Gastrocnemius medialis (tissue), 4 donors: ENCODE measurements around the gene ADGRB3.

Experiments used
- CTCF ChIP-seq, 5 experiments: fragments of 450-650 bp in 3 of 5; fragments of 200-600 bp in 2 of 5; sonication (generic) in 2 of 5; IDR thresholded peaks in 4 of 5; conservative IDR thresholded peaks in 1 of 5; 1 replicate in 4 of 5; 2 replicates in 1 of 5; pipeline ENCODE4 v1.5.1; 2016 to 2019; ENCODE audit warnings: antibody characterized with exemption in 5 of 5, mild to moderate bottlenecking in 3 of 5, moderate library complexity in 3 of 5
- POLR2A ChIP-seq, 2 donors: fragments of 450-650 bp; IDR thresholded peaks; one replicate each; pipeline ENCODE4 v1.6.1; 2017; ENCODE audit warnings: antibody characterized with exemption in 2 of 2, mild to moderate bottlenecking in 2 of 2, moderate library complexity in 2 of 2

- TF ChIP-seq CTCF (IDR thresholded peaks at IDR 0.05 in 4 of 5, conservative IDR thresholded peaks at IDR 0.05 in 1 of 5), result no peak
- TF ChIP-seq POLR2A (IDR thresholded peaks at IDR 0.05), result no peak
Measured at GRCh38 chr6:68741501-68742386, 106.7 kb downstream of the ADGRB3 start.
